ENCODE measurements around the gene METRNL. TPM values are rescaled to one million over a fixed set of nuclear protein-coding genes. Genes with fewer than 3 reads are reported as not detected.

METRNL gene
- total RNA-seq, 1 experiment from 2014 or later, result 44.6 TPM

DNA sequence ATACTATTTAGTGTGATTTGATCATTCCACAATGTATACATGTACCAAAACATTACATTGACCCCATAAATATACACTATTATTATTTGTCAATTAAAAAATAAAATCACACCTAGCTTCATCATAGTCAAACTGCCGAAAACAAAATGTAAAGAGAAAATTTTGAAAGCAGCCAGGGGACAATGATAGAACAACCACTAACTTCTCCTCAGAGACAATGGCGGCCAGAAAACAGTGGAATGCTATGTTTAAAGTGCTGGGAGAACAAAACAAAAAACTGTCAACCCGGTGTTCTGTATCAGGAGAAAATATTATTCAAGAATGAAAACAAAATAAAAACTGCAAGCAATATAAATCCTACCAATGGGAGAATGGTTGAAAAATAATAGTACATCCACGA lies 63.2 kb downstream of the METRNL start:
- BruUV-seq (replicated peaks), result no TSS peak
- Histone ChIP-seq H3F3A (ENCODE audit: insufficient read depth, low read depth) (no peaks in the 10 kb centered on the region), H2AFZ (no peak overlapping the region), H3K27me3 (ENCODE audit: insufficient read depth, low read depth) (no peaks in the 10 kb centered on the region), H3K27ac (no peak overlapping the region), H3K4me3 (no peak overlapping the region), H3K4me2 (no peak overlapping the region), H3K9me3 (ENCODE audit: insufficient read depth, low read depth) (0 out of 2 replicates have a peak, but pooled peaks cover 4% of the 10 kb centered on the region), H4K20me1 (ENCODE audit: insufficient read depth) (no peaks in the 10 kb centered on the region), H3K36me3 (ENCODE audit: low read depth) (no peaks in the 10 kb centered on the region), H3K4me1 (replicated peaks; ENCODE audit: insufficient read depth) (no peaks in the 10 kb centered on the region), H3K9me2 (ENCODE audit: insufficient read depth) (no peaks in the 10 kb centered on the region), H3K79me2 (ENCODE audit: low read depth) (no peaks in the 10 kb centered on the region)
- intact Hi-C loops (cut with micrococcal nuclease; ENCODE audit: unreplicated experiment), result no loop called here
- ChIA-PET CTCF (no interaction called here), POLR2A (ENCODE audit: unreplicated experiment) (no interaction called here)
- DNase-seq, result no peak
- no peak for TF ChIP-seq EZH2 (IDR thresholded peaks at IDR 0.05; ENCODE audit: low read depth)
- TF ChIP-seq, protein P1, sequence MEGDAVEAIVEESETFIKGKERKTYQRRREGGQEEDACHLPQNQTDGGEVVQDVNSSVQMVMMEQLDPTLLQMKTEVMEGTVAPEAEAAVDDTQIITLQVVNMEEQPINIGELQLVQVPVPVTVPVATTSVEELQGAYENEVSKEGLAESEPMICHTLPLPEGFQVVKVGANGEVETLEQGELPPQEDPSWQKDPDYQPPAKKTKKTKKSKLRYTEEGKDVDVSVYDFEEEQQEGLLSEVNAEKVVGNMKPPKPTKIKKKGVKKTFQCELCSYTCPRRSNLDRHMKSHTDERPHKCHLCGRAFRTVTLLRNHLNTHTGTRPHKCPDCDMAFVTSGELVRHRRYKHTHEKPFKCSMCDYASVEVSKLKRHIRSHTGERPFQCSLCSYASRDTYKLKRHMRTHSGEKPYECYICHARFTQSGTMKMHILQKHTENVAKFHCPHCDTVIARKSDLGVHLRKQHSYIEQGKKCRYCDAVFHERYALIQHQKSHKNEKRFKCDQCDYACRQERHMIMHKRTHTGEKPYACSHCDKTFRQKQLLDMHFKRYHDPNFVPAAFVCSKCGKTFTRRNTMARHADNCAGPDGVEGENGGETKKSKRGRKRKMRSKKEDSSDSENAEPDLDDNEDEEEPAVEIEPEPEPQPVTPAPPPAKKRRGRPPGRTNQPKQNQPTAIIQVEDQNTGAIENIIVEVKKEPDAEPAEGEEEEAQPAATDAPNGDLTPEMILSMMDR (conservative IDR thresholded peaks at IDR 0.05), result no peak

DNA sequence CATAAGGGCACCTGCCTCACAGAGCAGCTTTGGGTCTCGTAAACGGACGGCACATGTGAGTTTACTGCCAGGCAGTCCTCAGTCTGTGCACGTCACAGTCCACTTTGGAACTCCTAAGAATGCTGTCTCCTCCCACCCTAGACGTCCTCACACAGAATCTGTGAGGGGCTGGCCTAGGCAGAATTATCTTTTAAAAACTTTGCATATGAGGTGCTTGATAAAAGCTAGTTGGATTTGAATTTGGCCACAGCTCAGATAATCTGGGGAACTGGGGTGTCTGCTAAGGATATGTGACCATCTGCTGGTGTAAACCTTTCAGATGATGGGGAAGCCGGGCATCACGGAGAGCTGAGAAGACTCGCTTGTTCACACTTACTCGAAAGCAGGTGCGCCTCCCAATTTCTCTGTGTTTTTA lies 64.4 kb downstream of the METRNL start:
- POLR2A ChIA-PET (ENCODE audit: unreplicated experiment), result no interaction called here
- intact Hi-C loops (cut with micrococcal nuclease; ENCODE audit: unreplicated experiment), result no loop called here
- CTCF ChIA-PET, result no interaction called here

More for the DNA sequence above, 64.4 kb downstream of the METRNL start:
- Histone ChIP-seq H3K9me3 (ENCODE audit: insufficient read depth, low read depth) (0 out of 2 replicates have a peak, but pooled peaks cover 4% of the 10 kb centered on the region), H2AFZ (no peak overlapping the region), H3K4me3 (no peak overlapping the region), H3K27me3 (ENCODE audit: insufficient read depth, low read depth) (no peaks in the 10 kb centered on the region), H3F3A (ENCODE audit: insufficient read depth, low read depth) (no peaks in the 10 kb centered on the region), H3K4me1 (replicated peaks; ENCODE audit: insufficient read depth) (no peaks in the 10 kb centered on the region), H3K9me2 (ENCODE audit: insufficient read depth) (no peaks in the 10 kb centered on the region), H4K20me1 (ENCODE audit: insufficient read depth) (no peaks in the 10 kb centered on the region), H3K79me2 (ENCODE audit: low read depth) (no peaks in the 10 kb centered on the region), H3K4me2 (no peak overlapping the region), H3K36me3 (ENCODE audit: low read depth) (no peaks in the 10 kb centered on the region), H3K27ac (no peak overlapping the region)
- TF ChIP-seq, protein P1 (conservative IDR thresholded peaks at IDR 0.05), result no peak
- no peak for TF ChIP-seq EZH2 (IDR thresholded peaks at IDR 0.05; ENCODE audit: low read depth)
- no TSS peak for BruUV-seq (replicated peaks)
- no peak for DNase-seq

Other genes with a start within 250 kb of the METRNL start
- 0.35 and 0.44 TPM in 2 replicates for gene ZNF750, start 239.6 kb upstream of the METRNL start, total RNA-seq (2021)

Measured in PC-9 (cell line).